ENCODE measurements around the gene FN3KRP. TPM values are rescaled to one million over a fixed set of nuclear protein-coding genes. Genes with fewer than 3 reads are reported as not detected.
"Not testable (repeated sequence)": the region's sequence is repeated elsewhere in the genome, so short reads cannot be mapped to it uniquely, and the experiment has no call there.

Gene FN3KRP
- total RNA-seq, 3 donors from 2014 or later: 34.9 to 43.8 (median 36.0) TPM

DNA sequence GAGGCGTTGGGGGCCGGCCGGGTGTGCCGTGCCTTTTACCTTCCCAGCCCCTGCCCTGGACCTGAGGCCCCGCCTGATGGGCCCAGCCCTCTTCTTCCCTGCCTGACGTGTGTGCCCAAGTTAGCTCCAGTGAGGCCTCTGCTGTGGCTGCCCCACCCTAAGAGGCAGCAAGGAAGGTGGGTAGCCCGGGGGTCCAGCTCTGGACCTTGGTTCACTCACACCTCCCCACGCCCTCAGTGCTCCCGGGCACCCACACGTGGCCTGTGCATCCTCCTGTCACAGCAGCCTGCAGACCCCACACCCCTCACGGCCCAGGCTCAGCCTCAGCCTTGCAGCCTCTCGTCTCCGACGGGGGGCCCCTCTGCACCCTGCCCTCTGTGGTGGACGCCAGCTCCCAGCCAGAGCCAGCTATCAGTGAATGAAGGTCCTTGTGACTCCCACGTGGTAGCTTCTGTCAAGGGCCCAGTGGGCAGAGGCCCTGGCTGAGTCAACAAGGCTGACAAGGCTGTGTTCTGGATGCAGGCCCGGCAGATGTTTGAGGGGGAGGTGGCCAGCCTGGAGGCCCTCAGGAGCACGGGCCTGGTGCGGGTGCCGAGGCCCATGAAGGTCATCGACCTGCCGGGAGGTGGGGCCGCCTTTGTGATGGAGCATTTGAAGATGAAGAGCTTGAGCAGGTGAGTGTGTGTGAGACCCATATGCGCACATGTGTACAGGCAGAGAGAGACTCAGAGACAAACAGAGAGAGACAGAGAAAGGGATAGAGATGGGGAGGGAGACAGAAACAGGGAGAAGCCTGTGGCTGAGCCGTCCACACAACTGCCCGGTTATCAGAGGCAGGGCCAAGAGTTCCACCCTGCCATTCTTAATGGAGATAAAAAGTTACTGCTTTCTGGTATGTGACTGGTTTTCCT lies 21.7 kb downstream of the FN3KRP start:
- no peak for DNase-seq
- no peaks in the 10 kb centered on the region for H3K27me3 Mint-ChIP-seq (ENCODE audit: low read depth)
- H3K36me3 Mint-ChIP-seq (ENCODE audit: insufficient read depth): peaks cover 20% of the 10 kb centered on the region
- no peak for ATAC-seq
- H3K4me3 Mint-ChIP-seq: no peak overlapping the region
- H3K9me3 Mint-ChIP-seq: peaks cover 13% of the 10 kb centered on the region
- H3K4me1 Mint-ChIP-seq (ENCODE audit: low read depth): peaks cover 4% of the 10 kb centered on the region

DNA sequence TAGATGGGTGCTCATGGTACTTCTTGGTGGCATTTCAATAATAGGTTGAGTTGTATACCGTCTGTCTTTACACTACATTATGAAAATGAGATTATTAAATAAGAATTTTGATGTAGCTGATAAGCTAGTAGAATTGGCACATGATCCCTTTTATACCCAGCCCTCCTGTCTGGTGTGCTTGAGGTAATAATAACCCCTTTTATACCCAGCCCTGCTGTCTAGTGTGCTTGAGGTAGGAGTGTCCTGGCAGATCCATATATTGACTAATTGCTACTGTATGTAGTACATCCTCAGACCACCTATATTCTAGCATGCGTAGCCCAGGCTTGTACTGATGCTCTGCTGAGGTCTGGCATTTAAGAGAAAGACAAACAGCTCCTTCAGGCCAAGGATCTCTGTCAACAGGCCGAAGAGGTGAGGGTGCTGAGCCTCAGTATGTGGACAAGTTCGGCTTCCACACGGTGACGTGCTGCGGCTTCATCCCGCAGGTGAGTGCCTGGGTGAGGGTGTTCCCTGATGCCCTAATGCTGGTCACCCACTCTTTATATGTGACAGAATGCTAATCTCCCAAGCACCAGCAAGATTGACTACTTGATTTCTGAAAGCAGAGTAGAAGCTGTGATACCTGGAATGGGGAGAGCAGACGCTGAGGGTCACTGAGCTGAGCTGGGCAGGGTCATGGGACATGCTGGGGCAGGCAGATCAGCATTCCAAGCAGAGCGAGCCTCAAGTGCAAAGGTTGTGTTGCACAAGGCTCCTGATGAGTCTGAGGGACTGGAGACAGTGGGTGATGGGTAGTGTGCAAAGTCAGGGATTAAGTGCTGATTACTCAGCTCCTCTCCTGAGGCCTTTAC lies 24.6 kb downstream of the FN3KRP start:
- no peak for ATAC-seq
- H3K36me3 Mint-ChIP-seq (ENCODE audit: insufficient read depth): peaks cover 17% of the 10 kb centered on the region
- H3K4me3 Mint-ChIP-seq: no peak overlapping the region
- no peaks in the 10 kb centered on the region for H3K27me3 Mint-ChIP-seq (ENCODE audit: low read depth)
- H3K9me3 Mint-ChIP-seq: peaks cover 12% of the 10 kb centered on the region
- DNase-seq: no peak
- peaks cover under 1% of the 10 kb centered on the region for H3K4me1 Mint-ChIP-seq (ENCODE audit: low read depth)

DNA sequence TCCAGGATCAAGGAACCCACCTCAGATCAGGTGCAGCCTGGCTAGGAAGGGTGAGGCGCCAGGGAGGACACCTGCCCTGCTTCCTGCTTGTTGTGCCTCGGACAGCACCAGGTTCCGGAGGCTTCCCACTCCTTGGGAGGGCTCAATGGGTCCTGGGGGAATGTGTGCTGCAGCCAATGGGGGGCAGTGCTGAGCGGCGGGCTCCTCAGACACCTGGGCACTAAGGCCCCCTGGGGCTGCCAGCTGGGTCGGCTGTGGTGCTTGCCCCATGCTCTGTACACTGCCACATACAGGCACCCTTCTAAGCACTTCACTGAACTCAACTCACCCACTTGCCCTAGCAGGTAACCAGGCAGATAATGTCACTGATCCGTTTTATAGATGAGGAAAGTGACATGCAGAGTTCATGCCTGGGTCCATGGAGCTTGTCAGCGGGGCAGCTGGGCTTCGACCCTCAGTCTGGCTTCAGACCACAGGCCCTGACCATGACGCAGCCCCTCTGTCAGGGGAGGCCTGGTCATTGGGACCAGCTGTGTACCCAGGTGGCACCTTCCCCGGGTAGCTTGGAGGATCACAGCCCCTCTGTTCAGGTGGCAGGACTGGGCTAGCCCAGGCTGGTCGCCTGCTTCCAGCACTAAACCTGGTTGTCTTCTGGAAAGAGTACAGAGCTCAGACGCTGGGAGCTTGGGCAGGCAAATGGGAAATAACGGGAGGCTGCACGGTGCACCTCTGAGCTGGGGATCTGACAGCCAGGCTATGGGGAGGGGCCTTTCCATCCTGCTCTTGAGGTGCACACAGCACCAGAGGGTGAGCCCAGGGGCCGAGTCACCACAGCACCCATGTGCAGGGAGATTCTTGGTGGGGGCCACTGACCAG lies 27.1 kb downstream of the FN3KRP start:
- Mint-ChIP-seq H3K4me3 (no peak overlapping the region), H3K36me3 (ENCODE audit: insufficient read depth) (peaks cover 17% of the 10 kb centered on the region), H3K4me1 (ENCODE audit: low read depth) (no peaks in the 10 kb centered on the region), H3K27me3 (ENCODE audit: low read depth) (no peaks in the 10 kb centered on the region), H3K9me3 (peaks cover 16% of the 10 kb centered on the region)
- DNase-seq (no peak), ATAC-seq (no peak)

DNA sequence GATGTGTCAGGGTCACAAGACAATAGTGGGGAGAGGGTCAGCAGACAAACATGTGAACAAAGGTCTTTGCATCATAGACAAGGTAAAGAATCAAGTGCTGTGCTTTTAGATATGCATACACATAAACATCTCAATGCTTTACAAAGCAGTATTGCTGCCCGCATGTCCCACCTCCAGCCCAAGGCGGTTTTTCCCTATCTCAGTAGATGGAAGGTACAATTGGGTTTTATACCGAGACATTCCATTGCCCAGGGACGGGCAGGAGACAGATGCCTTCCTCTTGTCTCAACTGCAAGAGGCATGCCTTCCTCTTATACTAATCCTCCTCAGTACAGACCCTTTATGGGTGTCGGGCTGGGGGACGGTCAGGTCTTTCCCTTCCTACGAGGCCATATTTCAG lies 28.2 kb downstream of the FN3KRP start:
- Mint-ChIP-seq H3K9me3 (peaks cover 16% of the 10 kb centered on the region), H3K36me3 (ENCODE audit: insufficient read depth) (peaks cover 17% of the 10 kb centered on the region)
- DNase-seq; H3K4me3 Mint-ChIP-seq; ATAC-seq; H3K4me1 Mint-ChIP-seq (ENCODE audit: low read depth); H3K27me3 Mint-ChIP-seq (ENCODE audit: low read depth): not testable (repeated sequence)

DNA sequence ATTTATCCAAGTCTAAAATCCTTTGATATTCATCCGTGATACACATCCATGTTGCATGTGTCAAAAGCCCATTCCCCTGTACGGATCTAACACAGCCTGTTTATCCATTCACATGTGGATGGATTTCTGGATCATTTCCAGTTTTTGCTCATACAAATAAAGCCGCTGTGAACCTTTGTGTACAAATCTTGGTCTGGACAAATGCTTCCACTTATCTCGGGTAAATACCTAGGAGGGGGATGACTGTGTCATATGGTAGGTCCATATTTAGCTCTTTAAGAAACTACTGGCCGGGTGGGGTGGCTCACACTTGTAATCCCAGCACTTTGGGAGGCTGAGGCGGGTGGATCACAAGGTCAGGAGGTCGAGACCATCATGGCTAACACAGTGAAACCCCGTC lies 29.0 kb downstream of the FN3KRP start:
- Mint-ChIP-seq H3K36me3 (ENCODE audit: insufficient read depth) (peaks cover 13% of the 10 kb centered on the region), H3K9me3 (peaks cover 16% of the 10 kb centered on the region), H3K4me1 (ENCODE audit: low read depth) (no peaks in the 10 kb centered on the region), H3K4me3 (no peak overlapping the region), H3K27me3 (ENCODE audit: low read depth) (no peaks in the 10 kb centered on the region)
- ATAC-seq: no peak
- DNase-seq: no peak

DNA sequence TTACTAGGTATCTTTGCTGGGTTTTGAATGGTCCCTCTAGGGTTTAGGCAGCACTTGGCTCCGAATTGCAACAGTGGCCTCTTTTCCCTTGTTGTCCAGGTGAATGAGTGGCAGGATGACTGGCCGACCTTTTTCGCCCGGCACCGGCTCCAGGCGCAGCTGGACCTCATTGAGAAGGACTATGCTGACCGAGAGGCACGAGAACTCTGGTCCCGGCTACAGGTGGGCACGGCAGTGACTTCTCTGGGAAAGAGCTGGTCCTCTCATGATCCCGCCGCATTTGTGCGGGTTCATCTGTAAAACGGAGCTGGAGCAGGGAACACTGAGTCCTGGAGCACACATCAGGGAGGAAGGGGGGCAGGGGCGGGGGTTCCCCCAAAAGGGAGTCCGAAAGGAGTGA lies 32.2 kb downstream of the FN3KRP start:
- H3K27me3 Mint-ChIP-seq (ENCODE audit: low read depth): no peaks in the 10 kb centered on the region
- no peaks in the 10 kb centered on the region for H3K36me3 Mint-ChIP-seq (ENCODE audit: insufficient read depth)
- H3K9me3 Mint-ChIP-seq: peaks cover 6% of the 10 kb centered on the region
- H3K4me1 Mint-ChIP-seq (ENCODE audit: low read depth): peaks cover 12% of the 10 kb centered on the region
- no peak for ATAC-seq
- H3K4me3 Mint-ChIP-seq: no peak overlapping the region
- DNase-seq: no peak

DNA sequence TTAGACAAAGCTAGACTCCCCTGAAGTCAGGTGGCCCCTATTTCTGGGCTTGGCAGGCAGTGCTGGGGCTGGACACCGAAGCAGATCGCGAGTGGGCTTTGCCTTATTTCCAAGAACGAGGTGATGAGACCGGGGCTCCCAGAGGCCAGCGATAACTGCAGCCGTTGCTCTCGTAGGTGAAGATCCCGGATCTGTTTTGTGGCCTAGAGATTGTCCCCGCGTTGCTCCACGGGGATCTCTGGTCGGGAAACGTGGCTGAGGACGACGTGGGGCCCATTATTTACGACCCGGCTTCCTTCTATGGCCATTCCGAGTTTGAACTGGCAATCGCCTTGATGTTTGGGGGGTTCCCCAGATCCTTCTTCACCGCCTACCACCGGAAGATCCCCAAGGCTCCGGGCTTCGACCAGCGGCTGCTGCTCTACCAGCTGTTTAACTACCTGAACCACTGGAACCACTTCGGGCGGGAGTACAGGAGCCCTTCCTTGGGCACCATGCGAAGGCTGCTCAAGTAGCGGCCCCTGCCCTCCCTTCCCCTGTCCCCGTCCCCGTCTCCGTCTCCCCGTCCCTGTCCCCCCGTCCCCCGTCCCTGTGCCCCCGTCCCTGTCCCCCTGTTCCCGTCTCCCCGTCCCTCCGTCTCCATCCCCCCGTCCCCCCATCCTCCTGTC lies 33.9 kb downstream of the FN3KRP start:
- Mint-ChIP-seq H3K4me1 (ENCODE audit: low read depth) (peaks cover 23% of the 10 kb centered on the region), H3K36me3 (ENCODE audit: insufficient read depth) (peaks cover 4% of the 10 kb centered on the region), H3K4me3 (peak overlapping the region; percentile 54), H3K9me3 (peaks cover 6% of the 10 kb centered on the region), H3K27me3 (ENCODE audit: low read depth) (no peaks in the 10 kb centered on the region)
- ATAC-seq (no peak), DNase-seq (no peak)

DNA sequence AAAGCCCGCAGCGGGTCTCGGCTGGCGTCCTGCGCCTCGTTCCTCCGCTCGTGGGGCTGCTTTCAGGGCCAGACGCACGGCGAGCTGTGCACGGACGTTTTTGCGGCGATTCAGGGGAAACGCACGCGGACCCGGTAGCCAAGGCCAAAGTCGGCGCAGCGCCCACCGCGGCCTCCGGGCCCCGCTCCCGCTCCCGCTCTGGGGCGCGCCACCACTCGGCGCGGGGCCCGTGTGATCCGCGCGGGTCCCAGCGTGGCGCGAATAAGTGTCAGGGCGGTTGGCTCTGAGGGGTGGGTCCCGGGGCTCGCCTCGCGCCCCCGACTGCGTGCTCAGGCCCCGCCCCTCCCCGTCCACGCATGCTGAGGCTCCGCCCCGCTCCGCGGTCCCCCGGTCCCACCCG lies 34.7 kb downstream of the FN3KRP start:
- peaks cover 3% of the 10 kb centered on the region for H3K9me3 Mint-ChIP-seq
- peaks cover 9% of the 10 kb centered on the region for H3K36me3 Mint-ChIP-seq (ENCODE audit: insufficient read depth)
- DNase-seq (no peak), ATAC-seq (peak; percentile 29 to 47)
- no peaks in the 10 kb centered on the region for H3K27me3 Mint-ChIP-seq (ENCODE audit: low read depth)
- no peak overlapping the region for H3K4me3 Mint-ChIP-seq
- peaks cover 25% of the 10 kb centered on the region for H3K4me1 Mint-ChIP-seq (ENCODE audit: low read depth)

DNA sequence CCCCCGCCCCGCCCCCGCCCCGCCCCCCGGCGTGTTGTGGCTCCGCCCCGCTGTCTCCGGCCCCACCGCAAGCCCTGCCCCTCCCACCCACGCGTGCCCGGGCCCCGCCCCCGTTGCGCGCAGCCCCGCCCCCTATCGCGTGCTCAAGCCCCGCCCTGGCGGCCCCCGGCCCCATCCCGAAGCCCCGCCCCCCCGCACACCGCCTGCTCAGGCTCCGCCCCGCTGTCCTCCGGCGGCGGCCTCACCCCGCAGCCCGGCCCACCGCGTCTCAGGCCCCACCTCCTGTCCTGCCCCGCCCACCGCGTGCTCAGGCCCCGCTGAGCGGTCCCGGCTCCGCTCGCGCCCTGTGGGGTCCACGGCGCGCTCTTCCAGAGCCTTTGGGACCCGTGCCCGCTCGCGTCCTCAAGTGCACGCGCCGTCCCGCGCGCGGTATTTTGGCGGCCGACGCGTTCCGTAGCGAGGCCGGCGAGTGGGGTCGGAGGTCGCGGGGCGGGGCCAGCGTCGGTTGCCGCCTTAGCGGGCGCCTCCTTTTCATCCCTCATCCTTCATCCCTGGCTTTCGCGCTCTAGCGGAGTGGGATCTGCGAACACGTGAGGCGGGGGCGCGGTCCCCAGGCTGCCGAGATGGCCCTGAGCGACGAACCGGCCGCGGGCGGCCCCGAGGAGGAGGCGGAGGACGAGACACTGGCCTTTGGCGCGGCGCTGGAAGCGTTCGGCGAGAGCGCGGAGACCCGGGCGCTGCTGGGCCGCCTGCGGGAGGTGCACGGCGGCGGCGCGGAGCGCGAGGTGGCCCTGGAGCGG lies 35.3 kb downstream of the FN3KRP start, which contains the start of gene TBCD:
Gene TBCD, plus strand, starts transcription at position 495 of the 800 bp plus-strand sequence. Its CDS starts 129 bp downstream, at position 624.
- peak; percentile 90 for DNase-seq

DNA sequence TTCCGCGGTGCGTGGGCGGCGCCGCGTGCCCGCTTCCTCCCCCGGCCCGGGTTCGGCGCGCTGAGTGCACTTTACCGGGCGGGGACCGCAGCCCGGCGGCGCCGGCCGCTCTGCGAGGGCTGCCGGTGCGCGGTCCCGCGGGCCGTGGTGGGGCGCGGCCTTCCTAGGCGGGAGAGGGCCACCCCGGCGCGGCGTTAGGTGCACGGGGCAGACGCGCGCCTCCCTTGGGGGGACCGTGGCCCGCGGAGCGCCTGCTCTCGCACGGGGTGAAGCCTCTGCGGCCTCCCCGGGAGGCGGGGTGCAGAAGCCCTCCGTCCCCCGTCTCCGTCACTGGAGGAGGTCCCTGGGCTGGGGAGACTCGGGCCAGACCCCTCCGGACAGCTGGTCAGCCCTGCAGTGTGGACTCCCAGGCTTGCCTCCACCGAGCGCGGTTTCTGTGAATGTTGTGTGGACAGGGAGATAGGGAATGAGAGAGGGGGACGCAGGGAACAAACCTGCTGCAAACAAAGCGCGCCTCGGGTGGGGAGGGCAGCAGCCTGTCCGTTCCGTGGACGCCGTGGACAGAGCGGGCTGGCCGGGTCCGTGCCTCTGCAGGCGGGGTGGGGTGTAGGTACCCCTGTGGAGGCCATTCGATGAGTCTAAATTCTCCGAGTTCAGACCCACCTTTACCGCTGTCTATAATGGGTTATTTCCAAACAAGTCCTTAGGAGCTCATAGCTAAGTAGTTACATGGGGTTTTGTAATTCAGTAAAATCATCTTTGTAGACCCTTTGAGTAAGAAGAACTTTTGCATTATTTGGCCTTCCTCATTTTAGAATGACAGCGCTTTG lies 36.1 kb downstream of the FN3KRP start:
- Mint-ChIP-seq H3K36me3 (ENCODE audit: insufficient read depth) (peaks cover 10% of the 10 kb centered on the region), H3K27me3 (ENCODE audit: low read depth) (no peaks in the 10 kb centered on the region), H3K9me3 (no peaks in the 10 kb centered on the region), H3K4me1 (ENCODE audit: low read depth) (peaks cover 25% of the 10 kb centered on the region), H3K4me3 (peak overlapping the region; percentile 87)
- DNase-seq (no peak), ATAC-seq (peak; percentile 35 to 47)

More for the DNA sequence above, 35.3 kb downstream of the FN3KRP start, which contains the start of gene TBCD:
- Mint-ChIP-seq H3K9me3 (no peaks in the 10 kb centered on the region), H3K4me1 (ENCODE audit: low read depth) (peaks cover 25% of the 10 kb centered on the region), H3K4me3 (peak within 1 kb of the TSS; percentile 87), H3K36me3 (ENCODE audit: insufficient read depth) (peaks cover 10% of the 10 kb centered on the region), H3K27me3 (ENCODE audit: low read depth) (no peaks in the 10 kb centered on the region)
- ATAC-seq: peak; percentile 82 to 83

DNA sequence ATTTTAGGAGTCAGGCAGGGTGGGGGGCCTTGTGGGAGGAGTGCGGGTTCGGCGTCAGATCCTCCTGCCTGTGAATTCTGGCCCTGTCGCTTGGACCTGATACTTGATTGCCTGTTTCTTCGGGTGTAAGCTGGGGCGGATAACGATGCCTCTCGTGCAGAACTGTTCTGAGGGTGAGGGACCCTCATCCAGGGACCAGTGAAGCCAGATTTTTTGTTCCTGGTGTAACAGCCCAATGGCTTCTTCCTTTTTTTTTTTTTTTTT lies 36.6 kb downstream of the FN3KRP start:
- Mint-ChIP-seq H3K9me3 (no peaks in the 10 kb centered on the region), H3K4me3 (peak overlapping the region; percentile 87), H3K4me1 (ENCODE audit: low read depth) (peaks cover 25% of the 10 kb centered on the region), H3K36me3 (ENCODE audit: insufficient read depth) (peaks cover 10% of the 10 kb centered on the region), H3K27me3 (ENCODE audit: low read depth) (no peaks in the 10 kb centered on the region)
- DNase-seq: no peak
- no peak for ATAC-seq
